ENCODE data around the gene C6orf47.

GRCh38 chr6:31692353-31692752 is 31.8 kb upstream of the C6orf47 start:
- TF ChIP-seq YY1 (IDR thresholded peaks at IDR 0.05; ENCODE audit: low read depth) (no peak), CTCF (IDR thresholded peaks at IDR 0.05) (no peak)
